ELF-1 (cell line): ENCODE data around the gene CTTN.
"Not testable (repeated sequence)": the region's sequence is repeated elsewhere in the genome, so short reads cannot be mapped to it uniquely, and the experiment has no call there.

Experiments
- DNase-seq: peaks from one replicate; pipeline ENCODE4 v3.0.0-alpha.2; 2016; ENCODE audit warnings: low read depth, low spot score

CTTN gene

GRCh38 chr11:70454197-70454767 is 56.0 kb downstream of the CTTN start:
- no peak for DNase-seq

GRCh38 chr11:70454811-70455210 is 56.5 kb downstream of the CTTN start:
- DNase-seq: not testable (repeated sequence)

- no peak for DNase-seq
Observed at GRCh38 chr11:70455354-70455753, 57.0 kb downstream of the CTTN start.

- DNase-seq: no peak
Observed at GRCh38 chr11:70456921-70457532, 58.7 kb downstream of the CTTN start.

GRCh38 chr11:70458736-70459135 is 60.4 kb downstream of the CTTN start:
- DNase-seq: no peak

GRCh38 chr11:70460111-70460510 is 61.8 kb downstream of the CTTN start:
- no peak for DNase-seq

- DNase-seq: no peak
Observed at GRCh38 chr11:70460964-70461363, 62.6 kb downstream of the CTTN start.

GRCh38 chr11:70462818-70463477 is 64.6 kb downstream of the CTTN start:
- DNase-seq: no peak

- DNase-seq: peak; percentile 35
Observed at GRCh38 chr11:70463478-70464255, 65.3 kb downstream of the CTTN start.

GRCh38 chr11:70464509-70465361 is 66.4 kb downstream of the CTTN start:
- DNase-seq: no peak

- peak; percentile 36 for DNase-seq
Observed at GRCh38 chr11:70466154-70466553, 67.8 kb downstream of the CTTN start.

GRCh38 chr11:70466596-70466995 is 68.3 kb downstream of the CTTN start:
- DNase-seq: no peak

- peak; percentile 32 for DNase-seq
Observed at GRCh38 chr11:70467201-70468085, 69.1 kb downstream of the CTTN start.

- DNase-seq: no peak
Observed at GRCh38 chr11:70468256-70469195, 70.2 kb downstream of the CTTN start.

GRCh38 chr11:70470127-70470526 is 71.8 kb downstream of the CTTN start:
- DNase-seq: no peak

- peak; percentile 84 for DNase-seq
Observed at GRCh38 chr11:70471254-70471653, 72.9 kb downstream of the CTTN start.

- DNase-seq: no peak
Observed at GRCh38 chr11:70472240-70472639, 73.9 kb downstream of the CTTN start.

GRCh38 chr11:70473186-70473872 is 75.0 kb downstream of the CTTN start:
- DNase-seq: no peak
